ENCODE results near the gene NENF. TPM values are rescaled to one million over a fixed set of nuclear protein-coding genes. Genes with fewer than 3 reads are reported as not detected.

The NENF gene
- polyA plus RNA-seq, 1 donor from 2014 or later, result 35.7 TPM

DNA sequence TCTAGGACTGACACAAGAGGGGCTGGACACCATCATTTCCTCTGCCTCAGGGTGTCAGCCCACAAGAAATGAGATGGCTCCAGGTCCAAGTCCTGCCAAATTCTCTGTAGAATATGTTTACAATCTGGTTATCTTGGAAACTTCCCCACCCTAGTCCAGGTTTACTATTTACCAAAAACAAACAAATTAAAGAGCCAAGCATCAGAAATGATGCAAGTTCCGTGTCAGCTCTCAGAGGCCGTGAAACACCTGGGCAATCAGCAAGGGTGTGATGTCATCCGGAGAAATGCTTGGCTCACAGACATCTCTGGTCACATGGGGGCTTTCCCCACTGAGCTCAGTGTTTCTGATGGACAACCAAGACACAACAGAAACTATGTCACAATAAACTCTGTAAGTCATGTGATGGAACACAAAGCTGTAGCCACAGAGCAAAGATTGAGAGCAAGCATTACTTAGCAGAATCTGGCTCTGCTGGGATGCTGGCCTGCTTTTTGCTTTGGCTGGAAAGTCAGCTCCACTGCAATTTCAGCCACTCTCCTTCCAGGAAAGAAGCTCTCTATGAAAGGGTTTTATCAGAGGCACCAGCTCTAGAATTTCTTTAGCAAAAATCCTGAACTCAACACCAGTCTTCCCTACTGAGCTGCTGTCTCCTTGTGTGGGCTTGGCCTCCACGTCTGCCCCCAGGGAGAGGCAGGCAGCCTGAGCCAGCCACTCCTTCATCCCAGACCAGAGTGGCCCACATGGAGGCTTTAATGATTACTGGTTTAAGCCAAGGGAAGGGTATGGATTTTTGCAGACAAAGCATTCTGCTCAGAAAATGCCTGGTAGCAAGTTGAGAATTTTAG, 55.9 kb downstream of the NENF start:
- peaks cover 3% of the 10 kb centered on the region for H3K27me3 Mint-ChIP-seq
- peak overlapping the region in 1 of 3 donors; percentile 68 for H3K27ac Mint-ChIP-seq

DNA sequence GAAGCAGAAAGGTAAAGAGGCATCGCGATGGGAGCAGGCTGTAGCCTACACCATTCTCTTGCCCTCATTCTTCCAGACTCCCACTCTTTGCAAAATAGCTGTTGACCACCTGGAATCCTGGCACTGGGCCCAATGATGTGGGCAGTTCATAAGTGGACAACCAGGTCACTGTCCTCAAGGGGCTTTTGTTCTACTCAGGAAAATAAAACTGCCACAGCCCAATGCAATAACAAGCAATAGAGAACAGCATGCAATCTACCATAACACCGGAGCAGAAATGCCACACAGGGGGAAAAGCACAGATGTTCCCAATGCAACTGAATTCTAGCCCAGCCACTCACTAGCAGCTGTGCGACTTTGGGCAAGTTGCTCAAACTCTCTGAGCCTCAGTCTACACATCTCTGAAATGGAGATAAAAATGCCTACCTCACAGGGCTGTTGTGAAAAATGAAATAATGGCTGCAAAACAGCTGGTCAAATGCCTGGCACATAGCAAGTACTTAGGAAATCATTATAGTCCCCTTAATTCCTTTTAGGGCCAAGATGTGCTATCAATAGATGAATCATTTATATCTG, 56.7 kb downstream of the NENF start:
- H3K27ac Mint-ChIP-seq, result no peak overlapping the region
- H3K9me3 Mint-ChIP-seq, result no peaks in the 10 kb centered on the region
- peaks cover 3% of the 10 kb centered on the region for H3K36me3 Mint-ChIP-seq
- H3K4me1 Mint-ChIP-seq, result peaks cover 0 to 1% (median 0%) of the 10 kb centered on the region in 3 donors
- H3K27me3 Mint-ChIP-seq, result peaks cover 3% of the 10 kb centered on the region
- no peak overlapping the region for H3K4me3 Mint-ChIP-seq

More for the DNA sequence above, 55.9 kb downstream of the NENF start:
- peaks cover 0 to 1% (median 0%) of the 10 kb centered on the region in 3 donors for H3K4me1 Mint-ChIP-seq
- no peak overlapping the region for H3K4me3 Mint-ChIP-seq
- H3K9me3 Mint-ChIP-seq, result no peaks in the 10 kb centered on the region
- H3K36me3 Mint-ChIP-seq, result peaks cover 3% of the 10 kb centered on the region

DNA sequence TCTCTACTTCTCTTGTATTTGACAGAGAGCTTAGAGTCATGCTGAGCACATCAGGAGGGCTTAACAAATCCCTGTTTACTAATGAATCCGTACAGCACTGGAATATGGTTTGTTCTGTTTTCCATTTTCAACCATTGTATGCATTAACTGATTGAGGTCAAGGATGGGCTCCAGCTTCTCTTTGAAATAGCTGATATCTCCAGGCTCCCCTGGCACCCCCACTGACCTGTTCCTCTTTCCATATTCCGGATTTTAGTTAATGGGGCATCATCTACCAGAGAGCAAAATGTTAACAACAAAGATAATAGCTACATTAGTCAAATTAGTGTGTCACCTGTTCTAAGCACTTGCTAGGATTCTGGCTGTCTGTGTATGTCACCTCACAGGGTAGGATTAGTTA, 57.6 kb downstream of the NENF start:
- H3K4me1 Mint-ChIP-seq, result peaks cover 0 to 1% (median 0%) of the 10 kb centered on the region in 3 donors
- H3K4me3 Mint-ChIP-seq, result no peak overlapping the region
- H3K36me3 Mint-ChIP-seq, result peaks cover 3% of the 10 kb centered on the region
- peaks cover 3% of the 10 kb centered on the region for H3K27me3 Mint-ChIP-seq
- H3K27ac Mint-ChIP-seq, result no peak overlapping the region
- no peaks in the 10 kb centered on the region for H3K9me3 Mint-ChIP-seq

DNA sequence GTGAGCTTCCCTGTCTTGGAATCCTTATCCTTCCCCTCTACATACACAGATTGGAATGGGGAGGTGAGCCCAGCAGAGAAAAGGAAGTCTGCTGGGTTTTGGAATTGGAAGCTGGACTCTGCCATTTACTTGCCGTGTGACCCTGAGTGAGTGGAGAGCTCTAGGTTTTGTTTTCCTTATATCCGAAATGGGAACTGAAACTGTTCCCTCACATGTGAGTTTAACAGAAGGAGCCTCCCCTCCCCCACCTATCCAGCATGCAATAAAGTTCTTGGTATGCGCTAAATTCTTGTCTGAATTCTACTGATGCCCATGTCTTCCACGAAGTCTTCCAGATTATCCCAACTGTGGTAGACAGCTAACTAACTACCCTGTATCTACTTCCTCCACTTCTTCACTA, 58.7 kb downstream of the NENF start:
- Mint-ChIP-seq H3K27me3 (no peaks in the 10 kb centered on the region), H3K4me1 (peaks cover 0 to 1% (median 0%) of the 10 kb centered on the region in 3 donors), H3K27ac (no peak overlapping the region), H3K9me3 (no peaks in the 10 kb centered on the region), H3K36me3 (peaks cover 3% of the 10 kb centered on the region), H3K4me3 (no peak overlapping the region)

Other genes starting within 250 kb of the NENF start
- 25.1 TPM for gene PPP2R5A, start 147.5 kb upstream of the NENF start, polyA plus RNA-seq
- 14.7 TPM for gene PACC1, start 18.0 kb upstream of the NENF start, polyA plus RNA-seq
- gene ATF3, start 175.8 kb downstream of the NENF start, polyA plus RNA-seq, result 0.73 TPM

Measured in IgD-negative memory B cell (primary cell).